GM12878 (cell line): ENCODE measurements around the gene CTNS. TPM values are rescaled to one million over a fixed set of nuclear protein-coding genes. Genes with fewer than 3 reads are reported as not detected.

Experiments
- ASH2L ChIP-seq: fragments of 300-600, 200-600 bp; sonication (generic); IDR thresholded peaks from 2 replicates; pipeline ENCODE4 v1.6.1; 2017; ENCODE audit warnings: low read depth, mild to moderate bottlenecking, borderline replicate concordance
- ESRRA ChIP-seq: IDR thresholded peaks from 2 replicates; pipeline ENCODE4 v1.6.1; 2012; ENCODE audit warnings: mild to moderate bottlenecking, low read length, improper control_type of control experiment
- HDGF ChIP-seq: fragments of 450-650 bp; IDR thresholded peaks from 2 replicates; pipeline ENCODE4 v1.6.1; 2016; ENCODE audit warnings: antibody characterized with exemption
- KAT2A ChIP-seq: conservative IDR thresholded peaks from 2 replicates; pipeline ENCODE4 v1.6.1; 2011; ENCODE audit warnings: low read depth, low read length; ENCODE audit not compliant: control insufficient read depth
- MAX ChIP-seq: IDR thresholded peaks from 2 replicates; pipeline ENCODE4 v1.6.1; 2012; ENCODE audit warnings: low read depth, low read length, improper control_type of control experiment
- MLLT1 ChIP-seq: fragments of 450-650 bp; IDR thresholded peaks from 2 replicates; pipeline ENCODE4 v1.6.1; 2016; ENCODE audit warnings: mild to moderate bottlenecking
- NFYB ChIP-seq: IDR thresholded peaks from 2 replicates; pipeline ENCODE4 v1.6.1; 2011; ENCODE audit warnings: low read depth, mild to moderate bottlenecking, low read length, improper control_type of control experiment, moderate library complexity; ENCODE audit not compliant: insufficient read depth
- NKRF ChIP-seq: fragments of 450-650 bp; conservative IDR thresholded peaks from 2 replicates; pipeline ENCODE4 v1.6.1; 2017; ENCODE audit warnings: mild to moderate bottlenecking, moderate library complexity
- NR2F1 ChIP-seq: fragments of 450-650 bp; conservative IDR thresholded peaks from 2 replicates; pipeline ENCODE4 v1.6.1; 2017; ENCODE audit warnings: mild to moderate bottlenecking
- PBX3 ChIP-seq: IDR thresholded peaks from 2 replicates; pipeline ENCODE4 v1.6.1; 2011; ENCODE audit warnings: mild to moderate bottlenecking, low read depth, low read length, moderate library complexity; ENCODE audit not compliant: insufficient replicate concordance
- PKNOX1 ChIP-seq: fragments of 450-650 bp; IDR thresholded peaks from 2 replicates; pipeline ENCODE4 v1.6.1; 2016; ENCODE audit warnings: mild to moderate bottlenecking
- PML ChIP-seq: IDR thresholded peaks from 2 replicates; pipeline ENCODE4 v1.6.1; 2012; ENCODE audit warnings: low read length, inconsistent platforms
- POLR2A ChIP-seq: IDR thresholded peaks from 2 replicates; pipeline ENCODE4 v1.6.1; 2011; ENCODE audit warnings: low read depth, mild to moderate bottlenecking, low read length
- POLR2AphosphoS5 ChIP-seq: IDR thresholded peaks from 2 replicates; pipeline ENCODE4 v1.6.1; 2011; ENCODE audit warnings: mild to moderate bottlenecking, low read length, inconsistent platforms
- RCOR1 ChIP-seq: conservative IDR thresholded peaks from 2 replicates; pipeline ENCODE4 v1.6.1; 2012; ENCODE audit warnings: low read depth, low read length, improper control_type of control experiment
- SIN3A ChIP-seq: IDR thresholded peaks from 2 replicates; pipeline ENCODE4 v1.6.1; 2012; ENCODE audit warnings: low read depth, low read length, improper control_type of control experiment
- SMAD5 ChIP-seq: IDR thresholded peaks from 2 replicates; pipeline ENCODE4 v1.6.1; 2016; ENCODE audit warnings: antibody characterized with exemption, low read depth
- SMARCA5 ChIP-seq: fragments of 450-650 bp; IDR thresholded peaks from 2 replicates; pipeline ENCODE4 v1.6.1; 2017; ENCODE audit warnings: mild to moderate bottlenecking
- STAT3 ChIP-seq: IDR thresholded peaks from 2 replicates; pipeline ENCODE4 v1.6.1; 2011; ENCODE audit warnings: low read depth, low read length, improper control_type of control experiment
- TAF1 ChIP-seq: IDR thresholded peaks from 2 replicates; pipeline ENCODE4 v1.6.1; 2011; ENCODE audit warnings: mild to moderate bottlenecking, low read depth, low read length, borderline replicate concordance
- TBL1XR1 ChIP-seq: IDR thresholded peaks from 2 replicates; pipeline ENCODE4 v1.6.1; 2012; ENCODE audit warnings: low read depth, low read length, improper control_type of control experiment
- TCF12 ChIP-seq: IDR thresholded peaks from 2 replicates; pipeline ENCODE4 v1.6.1; 2011; ENCODE audit warnings: low read depth, mild to moderate bottlenecking, low read length
- TCF7 ChIP-seq: IDR thresholded peaks from 2 replicates; pipeline ENCODE4 v1.6.1; 2014; ENCODE audit warnings: antibody characterized with exemption, borderline replicate concordance
- ZBED1 ChIP-seq: IDR thresholded peaks from 2 replicates; pipeline ENCODE4 v1.6.1; 2016; ENCODE audit warnings: borderline replicate concordance
- ZBTB33 ChIP-seq: fragments of 450-650 bp; IDR thresholded peaks from 2 replicates; pipeline ENCODE4 v1.6.1; 2017; ENCODE audit warnings: mild to moderate bottlenecking
- ZNF622 ChIP-seq: fragments of 450-650 bp; IDR thresholded peaks from 2 replicates; pipeline ENCODE4 v1.6.1; 2017; ENCODE audit warnings: mild to moderate bottlenecking, inconsistent platforms
- ZSCAN29 ChIP-seq: fragments of 450-650 bp; IDR thresholded peaks from 2 replicates; pipeline ENCODE4 v1.6.1; 2017; ENCODE audit warnings: mild to moderate bottlenecking, moderate library complexity
- polyA plus RNA-seq, 11 experiments: library from polyadenylated mRNA; depleted of rRNA in 4 of 11; unstranded in 6 of 11; stranded (reverse) in 5 of 11; fragments of >200 nt; fragmentation: Nextera tagmentation in 4 of 11; fragmentation: Illumina TruSeq in 1 of 11; extraction: Ambion mirVana in 4 of 11; extraction: Trizol in 1 of 11; gene quantifications; 1 replicate in 1 of 11; 2 replicates in 10 of 11; pipeline versions ENCODE4 v1.2.1 to v1.2.3, GENCODE V29; 2011 to 2016; ENCODE audit warnings: inconsistent platforms in 2 of 11, missing spikeins in 2 of 11, low read depth in 1 of 11
- total RNA-seq, 4 experiments: library from RNA; depleted of rRNA in 3 of 4; stranded (reverse); fragments of >200 nt in 3 of 4; fragmentation: Illumina TruSeq in 1 of 4; extraction: Trizol in 1 of 4; gene quantifications; 2 replicates each; pipeline versions ENCODE4 v1.2.1 to v1.2.3, GENCODE V29; 2013 to 2021

CTNS gene
- total and polyA plus RNA-seq, 10 of the 15 experiments (the other 5 are each of a cell fraction or from before 2014, with no cell fraction given), result 0.92 to 10.7 (median 6.4) TPM

- TF ChIP-seq ESRRA, result no peak
- TF ChIP-seq SMARCA5, result no peak
- TF ChIP-seq HDGF, result no peak
- TF ChIP-seq ZBED1, result peak; percentile 92
- no peak for TF ChIP-seq ZBTB33
- TF ChIP-seq ASH2L, result no peak
- peak; percentile 77; the same call in 1 of the 2 replicates for TF ChIP-seq TBL1XR1
- TF ChIP-seq SIN3A, result no peak
- no peak for TF ChIP-seq ZNF622
- TF ChIP-seq ZSCAN29, result no peak
- TF ChIP-seq MLLT1, result peak; percentile 96; the same call in 1 of the 2 replicates
- TF ChIP-seq POLR2AphosphoS5, result no peak
- peak; percentile 70 for TF ChIP-seq PKNOX1
- TF ChIP-seq TCF12, result peak; percentile 87
- 0 out of 2 replicates have a peak, but pooled peaks have one; percentile 21 for TF ChIP-seq POLR2A
- TF ChIP-seq RCOR1, result 0 out of 2 replicates have a peak, but pooled peaks have one; percentile 53
- TF ChIP-seq NR2F1, result peak; percentile 99
- no peak for TF ChIP-seq TCF7
- TF ChIP-seq PBX3, result peak; percentile 59
- TF ChIP-seq NFYB, result no peak
- TF ChIP-seq MAX, result no peak
- no peak for TF ChIP-seq TAF1
- TF ChIP-seq PML, result peak; percentile 52; the same call in 1 of the 2 replicates
- no peak for TF ChIP-seq KAT2A
- TF ChIP-seq STAT3, result no peak
- no peak; the same call in 1 of the 2 replicates for TF ChIP-seq NKRF
- TF ChIP-seq SMAD5, result no peak
Observed at GRCh38 chr17:3693829-3694231, 57.3 kb downstream of the CTNS start (continued).
